Stimulated activated CD8-positive, alpha-beta memory T cell treated with anti-CD3 and anti-CD28 coated beads, Interleukin-12 subunit alpha, Interleukin-12 subunit beta, amount 100 ng/mL, for 24 hours (primary cell): Measurements from ENCODE around the gene TSPAN9.

Experiments used
- DNase-seq: peaks from one replicate; pipeline ENCODE4 v3.0.0-alpha.2; 2020; ENCODE audit errors: extremely low read depth

The TSPAN9 gene

DNA sequence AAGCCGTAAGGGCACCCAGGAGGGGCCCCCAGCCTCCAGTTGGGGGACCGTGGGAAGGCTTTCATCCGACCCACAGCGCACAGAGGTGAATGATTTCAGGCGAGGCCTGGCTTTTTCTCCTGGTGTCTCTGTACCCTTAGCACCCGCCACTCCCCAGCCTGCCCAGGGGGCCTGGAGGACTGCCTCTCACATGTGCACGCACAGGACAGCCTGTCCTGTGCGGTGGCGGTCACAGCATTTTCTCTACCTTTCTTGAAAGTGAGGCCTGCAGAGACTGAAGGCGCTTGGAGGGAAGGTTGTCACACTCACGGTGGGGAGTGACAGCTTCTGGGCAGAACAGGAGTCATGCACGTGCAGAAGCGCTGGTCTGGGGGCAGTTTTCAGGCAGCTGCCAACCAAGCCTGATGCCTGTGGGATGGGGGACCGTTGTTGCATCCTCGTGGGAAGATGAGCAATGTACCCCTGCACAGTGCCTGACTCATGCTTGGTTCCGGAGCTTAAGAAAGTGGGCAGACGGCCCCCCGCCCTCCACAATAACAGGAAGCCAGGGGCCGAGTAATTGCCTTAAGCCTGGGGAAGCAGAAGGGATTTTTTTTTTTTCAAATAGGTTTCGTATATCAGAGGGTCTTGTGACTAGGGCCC is 148.1 kb downstream of the TSPAN9 start:
- DNase-seq: no peak

DNA sequence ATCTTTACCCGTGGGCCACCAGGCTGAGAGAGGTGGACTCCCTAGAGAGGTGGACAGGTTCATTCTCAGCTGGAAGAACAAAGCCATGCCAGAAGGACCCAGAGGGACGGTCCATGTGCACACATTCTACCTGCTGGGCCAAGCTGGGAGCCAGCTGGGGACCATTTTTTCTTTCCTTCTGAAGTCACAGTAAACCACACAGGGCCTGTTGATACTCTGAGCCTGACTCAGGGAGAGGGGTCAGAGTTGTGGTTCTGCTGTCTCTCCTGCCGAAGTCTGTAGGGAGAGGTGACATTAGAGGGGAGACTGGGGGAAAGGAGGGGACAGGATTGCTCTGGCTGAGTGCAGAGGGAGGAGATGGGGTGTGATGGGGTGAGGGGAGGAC is 148.6 kb downstream of the TSPAN9 start:
- no peak for DNase-seq

DNA sequence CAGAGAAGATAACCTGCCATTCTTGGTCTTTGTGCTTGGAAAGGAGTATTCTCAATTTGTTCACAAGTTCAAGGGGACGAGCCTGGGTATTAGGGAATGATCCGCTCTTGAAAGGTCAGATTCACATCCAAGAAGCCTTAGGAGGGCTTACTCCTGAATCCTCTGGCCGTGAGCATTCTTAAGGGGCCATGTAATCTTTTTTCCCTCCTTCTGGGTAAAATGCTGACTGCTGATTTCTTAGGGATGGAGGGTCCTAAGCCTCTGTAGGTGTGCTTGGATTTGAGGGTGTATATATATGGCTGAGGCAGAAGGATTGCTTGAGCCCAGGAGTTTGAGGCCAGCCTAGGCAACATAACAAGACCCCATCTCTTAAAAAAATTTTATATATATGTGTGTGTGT is 149.1 kb downstream of the TSPAN9 start:
- DNase-seq: no peak

DNA sequence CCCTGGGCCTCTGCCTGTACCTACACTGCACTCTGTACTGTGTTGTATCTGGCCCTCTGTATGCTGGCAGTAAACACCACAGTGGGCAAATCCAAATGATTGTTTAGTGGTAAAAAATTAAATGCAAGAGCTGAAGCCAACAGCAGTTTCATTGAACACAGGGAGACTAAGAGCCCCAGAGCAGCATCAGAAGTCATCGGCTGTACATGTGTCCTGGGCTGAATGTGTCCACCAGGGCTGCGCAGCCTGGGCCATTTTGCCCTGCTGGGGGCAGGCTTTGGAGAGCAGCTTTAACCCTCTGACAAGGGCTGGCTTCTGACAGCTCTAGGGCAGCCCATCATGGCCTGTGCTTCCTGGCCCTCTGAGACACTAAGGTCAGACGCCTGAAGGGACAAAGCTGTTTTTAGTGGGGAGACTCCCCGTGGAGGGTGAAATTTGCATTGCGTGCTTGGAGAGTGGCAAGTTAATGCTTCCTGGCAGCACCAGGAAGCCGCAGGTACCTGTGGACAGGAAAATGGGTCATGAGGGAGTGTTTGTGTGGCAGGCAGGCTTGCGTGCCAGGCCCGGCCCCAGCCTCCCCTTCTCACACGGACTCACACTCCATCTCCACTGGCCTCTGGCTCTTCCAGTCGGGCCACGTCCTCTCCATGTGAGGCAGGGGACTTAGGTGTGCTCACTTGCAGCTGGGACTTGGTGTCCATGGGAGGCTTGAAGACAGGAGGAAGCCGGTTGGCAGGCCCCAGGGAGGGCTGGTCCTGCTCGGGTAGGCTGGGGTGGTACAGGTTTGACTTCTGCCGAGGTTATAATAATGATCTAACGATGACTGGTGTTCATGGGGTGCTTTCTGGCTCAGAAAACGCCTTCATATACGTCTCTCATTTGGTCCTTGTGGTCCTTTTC is 150.1 kb downstream of the TSPAN9 start:
- no peak for DNase-seq

DNA sequence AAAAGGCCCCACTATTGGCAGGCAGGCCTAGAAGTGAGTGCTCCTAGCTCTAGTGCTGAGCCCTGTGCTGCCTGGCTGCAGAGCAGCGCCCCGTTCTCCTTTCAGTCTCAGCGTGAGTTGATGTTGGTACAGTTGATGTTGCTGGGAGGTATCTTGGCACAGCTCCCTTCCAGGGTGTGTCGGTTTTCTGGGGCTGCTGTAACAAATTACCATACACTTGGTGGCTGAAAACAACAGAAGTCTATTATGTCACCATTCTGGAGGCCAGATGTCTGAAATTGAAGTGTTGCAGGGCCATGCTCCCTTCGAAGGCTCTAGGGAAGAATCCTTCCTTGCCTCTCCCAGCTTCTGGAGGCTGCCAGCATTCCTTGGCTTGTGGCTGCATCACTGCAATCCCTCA is 151.4 kb downstream of the TSPAN9 start:
- DNase-seq: no peak

DNA sequence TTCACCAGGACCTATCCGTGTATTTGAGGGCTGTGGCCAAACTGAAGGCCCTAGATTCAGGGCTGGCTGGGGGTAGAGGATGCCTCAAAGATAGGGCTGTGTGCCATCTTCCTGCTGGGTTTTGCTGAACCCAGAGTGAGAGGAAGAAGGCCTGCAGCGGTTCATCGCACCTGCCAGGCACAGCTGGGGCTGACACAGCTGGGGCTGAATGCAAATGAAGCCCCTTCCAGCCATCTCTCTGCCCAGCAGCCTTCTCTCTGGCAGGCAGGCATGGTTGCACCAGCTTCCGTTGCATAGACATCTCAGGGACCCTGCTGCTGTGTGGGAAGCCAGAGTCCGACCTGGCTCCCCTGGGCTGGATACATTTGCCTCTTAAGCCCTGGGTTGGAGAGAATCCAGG is 152.4 kb downstream of the TSPAN9 start:
- DNase-seq: no peak

DNA sequence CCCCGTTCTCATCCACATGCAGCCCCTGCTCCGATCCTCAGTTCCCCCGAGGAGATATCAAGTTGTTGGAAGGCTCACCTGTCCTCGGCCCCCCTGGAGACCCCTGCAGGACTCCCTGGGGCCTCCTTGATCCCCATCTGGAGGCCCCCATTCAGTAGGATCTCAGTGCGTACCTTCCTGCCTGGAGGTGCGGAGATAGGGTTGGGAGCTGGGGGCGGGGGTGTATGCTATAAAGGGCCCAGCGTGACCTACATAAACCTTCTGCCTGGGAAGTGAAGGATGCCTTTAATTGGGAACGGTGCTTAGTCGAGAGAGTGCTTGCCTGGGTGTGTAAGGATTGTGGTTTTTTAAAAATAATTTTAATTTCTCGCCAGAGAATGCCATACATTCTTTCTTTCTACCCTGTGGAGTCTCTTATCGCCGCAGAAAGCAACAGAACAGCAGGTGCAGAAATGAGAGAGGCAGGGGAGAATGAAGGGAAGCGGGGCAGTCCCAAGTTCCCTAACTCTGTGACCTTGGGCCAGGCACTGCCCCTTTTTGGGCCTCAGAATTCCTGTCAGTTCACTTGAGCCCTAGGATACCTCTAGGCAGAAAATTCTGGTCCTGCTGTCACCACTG is 153.7 kb downstream of the TSPAN9 start:
- DNase-seq: no peak

DNA sequence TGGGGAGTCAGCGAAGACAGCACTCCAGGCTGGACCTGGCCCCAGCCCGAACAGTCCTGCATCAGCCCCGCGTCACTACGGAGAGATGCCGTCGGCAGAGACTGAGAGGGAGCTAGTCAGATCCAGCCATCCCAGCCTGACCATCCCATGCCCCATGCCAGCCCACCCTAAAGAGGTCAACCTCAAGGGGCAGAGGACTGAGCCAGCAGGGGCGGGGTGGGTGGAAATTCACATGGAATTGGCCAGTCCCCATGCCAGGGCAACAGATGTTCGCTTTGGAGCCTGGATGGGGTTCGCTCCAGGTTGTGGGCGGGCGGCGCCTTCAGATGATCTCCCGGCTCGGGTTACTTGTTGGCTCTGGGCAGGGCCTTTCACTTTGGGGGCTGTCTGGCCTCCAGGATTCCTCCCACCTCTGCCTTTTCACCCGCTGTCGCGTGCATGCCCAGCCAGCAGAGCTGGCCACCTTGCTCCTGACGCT is 154.3 kb downstream of the TSPAN9 start:
- no peak for DNase-seq

DNA sequence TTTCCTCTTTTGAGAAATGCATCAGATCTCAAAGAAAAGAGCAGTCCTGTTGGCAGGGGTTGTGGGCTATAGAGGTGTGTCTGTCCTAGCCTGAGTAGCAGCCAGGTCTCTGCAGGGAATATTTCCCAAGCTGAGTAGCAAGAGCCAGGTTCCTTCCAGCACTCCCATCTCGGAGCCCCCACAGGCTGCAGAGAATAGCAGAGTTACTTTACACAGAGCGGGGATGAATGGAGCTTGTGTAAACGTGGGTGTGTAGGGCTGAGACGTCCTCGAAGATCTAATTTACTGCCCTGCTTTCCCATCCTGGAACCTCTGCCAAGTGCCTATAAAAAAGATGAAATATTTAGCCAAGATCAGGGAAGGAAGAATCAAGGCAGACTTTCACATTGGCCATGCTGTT is 156.6 kb downstream of the TSPAN9 start:
- no peak for DNase-seq

DNA sequence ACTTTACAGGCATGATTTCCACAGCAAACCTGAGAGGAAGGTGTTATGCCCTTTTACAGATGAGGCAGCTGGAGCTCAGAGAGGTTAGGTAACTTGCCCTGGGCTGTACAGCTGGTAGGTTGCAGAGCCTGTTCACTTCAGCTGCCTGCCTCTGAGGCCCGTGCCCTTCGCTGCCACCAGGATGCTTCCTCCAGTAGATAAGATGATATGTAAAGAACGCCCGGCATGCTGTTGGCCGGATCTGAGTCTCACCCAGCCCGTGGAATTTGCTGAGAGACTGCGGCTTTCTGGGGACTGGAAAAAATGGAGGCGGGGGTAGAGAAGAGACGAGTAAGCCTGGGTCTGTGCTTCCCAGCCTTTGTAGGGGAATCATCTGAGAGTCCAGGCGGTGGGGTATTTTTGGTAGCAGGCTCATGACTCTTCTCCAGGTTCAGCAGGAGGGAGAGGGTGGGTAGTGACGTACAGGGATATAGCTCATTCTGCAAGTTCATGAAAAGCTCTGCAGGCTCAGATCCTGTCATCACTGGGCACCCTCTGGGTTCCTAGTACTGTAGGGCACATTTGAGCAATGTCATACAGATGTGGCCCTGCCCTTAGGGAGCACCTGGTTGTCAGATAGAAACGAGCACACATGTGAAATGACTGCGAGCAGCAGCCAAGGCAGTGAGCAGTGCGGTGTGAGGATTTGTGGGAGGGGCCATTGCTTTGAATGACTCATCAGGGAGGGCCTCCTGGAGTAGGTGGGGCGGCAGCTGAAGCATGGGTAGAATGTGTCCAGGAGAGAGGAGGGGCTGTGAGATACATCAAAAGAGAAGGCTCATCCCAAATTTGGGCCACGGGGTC is 159.4 kb downstream of the TSPAN9 start:
- no peak for DNase-seq

DNA sequence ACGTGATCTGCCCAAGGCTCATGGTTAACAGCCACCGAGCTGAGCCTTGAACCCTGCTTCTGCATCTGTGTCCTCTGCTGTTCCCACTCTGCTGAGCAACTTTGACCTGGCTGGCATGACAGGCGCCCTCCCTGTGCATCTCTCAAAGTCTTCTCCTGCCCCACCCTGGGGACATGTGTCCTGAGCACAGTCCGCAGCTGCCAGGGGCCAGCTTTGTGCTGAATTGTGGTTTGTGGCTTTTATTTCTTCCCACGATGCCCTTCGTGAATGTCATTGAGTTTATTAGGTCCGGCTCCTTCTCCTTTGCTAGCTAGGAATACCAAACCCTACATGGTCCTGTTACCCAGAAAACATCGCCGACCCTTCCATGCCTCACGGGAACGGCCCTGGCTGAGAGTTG is 161.0 kb downstream of the TSPAN9 start:
- no peak for DNase-seq

DNA sequence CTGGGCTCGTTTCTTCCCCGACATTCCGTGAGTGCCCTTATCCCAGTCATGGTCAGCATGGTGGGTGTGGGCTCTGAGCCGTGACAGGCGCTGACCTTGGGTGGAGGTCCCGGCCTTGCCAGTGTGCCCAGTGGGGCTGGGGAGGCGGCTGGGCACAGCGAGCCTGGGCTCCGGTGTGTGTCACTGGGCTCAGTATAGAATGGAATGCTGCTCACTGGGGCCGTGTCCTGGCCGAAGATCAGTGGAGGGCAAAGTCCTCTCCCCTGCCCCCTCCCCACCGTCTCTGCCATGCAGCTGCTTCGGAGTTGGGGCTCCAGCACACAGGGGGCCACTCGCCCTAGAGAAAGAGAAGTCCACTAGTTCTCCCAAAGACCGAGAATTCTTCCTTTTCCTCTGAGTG is 164.4 kb downstream of the TSPAN9 start:
- no peak for DNase-seq

DNA sequence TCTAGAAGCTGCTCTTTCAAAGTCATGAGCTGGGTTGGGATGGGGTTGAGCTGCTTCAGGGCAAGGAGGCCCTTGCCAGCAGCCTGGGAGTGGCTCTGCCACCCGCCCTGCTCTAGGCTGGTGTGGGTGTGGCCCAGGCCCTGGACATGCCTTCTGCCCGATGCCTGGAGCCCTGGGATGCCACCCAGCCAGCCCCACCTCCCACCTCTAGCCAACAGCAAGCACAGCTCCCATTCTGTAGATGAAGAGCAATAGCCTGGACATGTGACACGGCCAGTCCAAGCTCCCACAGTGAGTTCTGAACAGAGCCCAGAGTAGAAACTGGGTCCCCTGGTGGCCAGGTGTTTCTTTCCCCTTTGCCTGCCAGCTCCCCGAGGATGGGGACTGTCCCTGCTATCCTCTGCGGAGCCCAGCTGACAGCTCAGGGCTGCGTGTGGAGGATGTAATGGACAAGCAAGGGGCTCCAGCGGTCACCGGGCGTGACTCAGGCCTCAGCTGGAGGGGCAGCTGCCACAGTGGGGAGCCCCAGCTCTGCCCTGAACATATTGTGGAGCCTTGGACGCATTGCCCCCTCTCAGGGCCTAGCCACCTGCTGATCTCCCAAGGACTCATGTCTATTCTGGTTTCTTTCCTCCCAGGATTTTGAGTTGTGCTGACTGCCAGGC is 165.2 kb downstream of the TSPAN9 start:
- DNase-seq: no peak

DNA sequence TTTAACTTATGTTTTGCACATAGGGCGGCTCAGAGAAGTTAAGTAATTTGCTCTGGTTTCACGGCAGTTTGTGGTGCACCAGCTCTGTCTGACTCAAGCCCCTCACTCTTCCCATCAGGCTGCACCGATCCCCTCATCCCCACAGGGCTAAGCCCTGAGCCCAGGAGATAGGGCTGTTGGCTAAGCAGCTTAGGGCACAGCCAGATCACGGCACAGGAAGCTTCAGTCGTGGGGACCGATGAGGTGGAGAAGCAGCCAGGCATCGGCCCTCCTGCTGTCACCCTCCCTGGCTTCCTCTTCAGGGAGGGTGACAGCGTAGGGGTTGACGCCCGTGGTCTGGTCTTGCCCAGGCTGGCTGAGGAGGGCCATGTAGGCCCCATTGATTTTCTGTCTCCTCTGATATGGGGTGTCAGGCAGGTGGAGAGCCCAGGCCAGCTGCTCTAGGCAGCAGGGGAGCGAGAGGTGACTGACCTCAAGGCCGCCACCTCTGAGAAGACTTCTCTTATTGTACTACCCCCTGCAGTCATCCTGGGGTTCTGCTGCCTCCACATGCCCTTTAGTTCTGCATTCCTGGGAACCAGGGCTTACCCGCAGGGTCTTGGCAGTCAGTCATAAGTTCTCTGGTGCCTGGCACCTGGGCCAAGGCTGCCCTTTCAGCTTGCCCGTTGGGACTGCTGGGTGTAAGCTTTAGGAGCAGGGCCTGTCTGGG is 166.4 kb downstream of the TSPAN9 start:
- DNase-seq: no peak

DNA sequence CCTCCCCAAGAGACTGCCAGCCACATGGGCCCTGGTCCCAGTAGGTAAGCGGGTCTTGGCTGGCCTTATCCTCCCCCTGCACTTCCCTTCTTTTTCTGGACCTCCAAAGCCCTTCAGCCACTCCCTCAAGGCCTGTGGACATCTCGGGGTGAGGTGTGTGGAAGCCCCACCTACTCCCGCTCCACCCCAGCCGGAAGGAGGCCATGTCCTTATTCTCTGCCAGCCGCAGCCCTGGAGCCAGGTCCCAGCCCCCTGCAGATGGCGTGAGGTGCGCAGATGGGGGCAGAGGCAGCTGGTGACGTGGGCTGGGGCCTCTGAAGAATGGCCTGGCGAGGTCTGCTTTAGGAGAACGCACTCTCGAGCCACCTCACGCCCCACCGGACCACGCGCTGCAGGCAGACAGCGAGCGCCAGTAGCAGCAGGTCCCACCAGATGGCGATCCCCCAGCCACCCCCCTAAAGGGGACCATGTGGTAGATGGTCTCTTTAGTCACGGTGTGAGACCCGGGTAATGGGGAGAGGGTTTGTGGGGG is 167.1 kb downstream of the TSPAN9 start:
- DNase-seq: no peak

DNA sequence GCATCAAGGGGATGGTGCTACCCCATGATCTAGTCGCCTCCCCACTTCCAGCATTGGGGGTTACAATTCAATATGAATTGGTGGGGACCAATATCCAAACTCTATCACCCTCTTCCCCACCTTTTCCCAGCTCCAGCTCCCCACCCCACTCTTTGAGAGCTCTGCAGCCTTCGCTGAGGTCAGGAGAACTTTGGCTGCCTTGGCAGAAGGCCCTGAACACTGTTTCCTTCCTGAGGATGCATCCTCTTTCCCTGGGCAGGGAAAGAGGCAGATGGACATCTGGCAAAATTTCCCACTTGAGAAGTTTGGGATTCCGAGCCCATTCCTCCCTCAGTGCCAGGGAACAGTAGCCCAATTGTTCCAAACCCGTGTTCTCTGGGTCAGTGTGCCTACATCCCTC is 169.1 kb downstream of the TSPAN9 start:
- no peak for DNase-seq

DNA sequence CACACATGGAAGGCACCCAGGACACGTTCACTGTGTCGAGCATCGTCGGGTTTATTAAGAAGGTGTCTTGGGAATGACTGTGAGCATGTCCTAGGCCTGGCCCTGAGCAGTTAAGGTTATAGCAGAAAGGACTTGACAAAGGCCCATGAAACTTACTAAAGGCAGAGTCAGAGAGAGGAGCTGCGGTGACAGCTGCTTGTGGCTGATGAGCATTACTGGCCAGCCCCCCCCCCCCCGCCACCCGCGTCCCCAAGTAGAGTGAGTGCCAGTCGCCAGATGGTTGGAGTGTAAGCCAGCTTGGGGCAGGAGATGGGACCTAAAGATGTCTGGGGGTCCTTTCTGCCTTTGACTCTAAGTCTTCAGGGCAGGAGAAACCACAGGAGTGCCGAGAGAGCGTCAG is 169.9 kb downstream of the TSPAN9 start:
- DNase-seq: no peak

DNA sequence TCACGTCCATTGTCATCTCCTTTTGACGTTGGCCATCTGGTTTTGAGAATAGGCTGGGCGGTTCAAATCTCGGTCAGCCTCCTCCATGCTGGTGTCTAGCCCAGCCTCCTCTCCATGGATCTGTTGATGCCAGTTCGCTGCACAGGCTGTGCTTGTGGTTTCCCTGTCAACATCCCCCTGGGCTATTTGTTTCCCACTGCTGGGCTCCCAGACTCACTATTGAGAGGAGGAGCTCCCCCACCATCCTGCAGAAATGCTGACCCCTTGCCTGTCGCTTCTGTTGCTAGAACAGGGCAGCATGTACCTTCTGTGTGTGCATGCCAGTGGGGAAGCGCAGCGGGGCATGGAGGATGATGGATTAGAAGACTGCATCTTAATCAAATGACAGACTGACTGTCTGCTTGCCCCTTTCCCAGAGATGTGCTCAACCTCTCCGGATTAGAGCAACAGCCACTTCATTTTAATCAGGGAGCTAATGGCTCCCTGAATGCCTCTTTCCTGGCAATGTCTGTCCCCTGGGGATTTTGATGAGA is 170.5 kb downstream of the TSPAN9 start:
- no peak for DNase-seq

DNA sequence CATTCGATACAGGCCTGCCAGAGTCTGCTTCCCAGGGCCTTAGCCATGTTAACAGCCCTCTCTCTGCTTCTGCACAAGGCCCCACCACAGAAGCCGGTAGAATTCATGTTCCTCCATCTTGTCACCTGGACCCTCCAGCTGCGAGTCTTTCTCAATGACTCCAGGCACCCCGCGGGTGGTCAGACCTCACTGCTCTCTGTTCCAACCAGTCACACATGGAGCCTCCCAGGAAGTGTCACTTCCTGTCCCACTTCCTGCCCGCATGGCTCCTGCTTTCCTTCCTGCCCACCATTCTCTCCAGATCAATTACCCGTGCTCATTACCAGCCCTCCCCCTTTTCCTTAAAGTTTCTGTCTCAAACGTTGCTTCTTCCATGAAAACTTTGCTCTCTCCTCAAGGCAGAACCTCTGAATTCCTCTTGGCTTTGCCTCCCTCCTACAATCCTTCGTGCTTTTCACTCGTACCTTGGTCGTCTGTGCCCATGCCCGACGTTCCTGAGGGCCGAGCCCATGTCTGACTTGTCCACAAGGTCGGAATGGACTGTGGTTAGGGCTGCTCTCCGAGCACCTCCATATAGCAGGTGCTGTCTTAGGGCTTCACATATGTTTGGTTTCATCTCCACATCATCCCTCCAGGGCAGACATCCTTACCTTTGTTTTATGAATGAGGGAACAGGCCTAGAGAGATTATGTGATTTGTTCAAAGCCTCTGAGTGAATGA is 172.1 kb downstream of the TSPAN9 start:
- no peak for DNase-seq

DNA sequence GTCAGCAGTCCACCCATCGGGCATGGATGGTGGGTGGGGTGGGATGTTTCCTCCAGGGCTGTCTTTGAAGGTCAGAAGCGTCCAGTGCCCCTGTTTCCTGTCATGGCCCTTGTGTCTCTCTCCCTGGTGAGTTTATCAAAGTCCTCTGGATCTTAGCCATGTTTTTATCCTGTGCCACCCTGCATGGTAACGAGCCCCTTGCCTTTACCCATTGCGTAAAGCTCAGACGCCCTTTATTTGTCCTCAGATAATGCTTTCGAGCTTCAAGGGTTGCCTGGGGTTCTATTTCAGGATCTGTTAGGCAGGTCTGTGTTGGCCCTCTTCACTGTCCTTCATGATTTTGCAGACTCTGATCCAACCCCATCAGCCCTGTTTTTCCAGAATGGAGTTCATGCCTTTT is 172.9 kb downstream of the TSPAN9 start:
- no peak for DNase-seq
